Prostate gland (tissue), 2 donors: Measurements from ENCODE around the gene TSEN15.

Source experiments
- CTCF ChIP-seq, 4 experiments: fragments of 200-600 bp in 2 of 4; fragments of 450-650 bp in 2 of 4; sonication (generic) in 2 of 4; IDR thresholded peaks; 1 replicate in 3 of 4; 2 replicates in 1 of 4; pipeline ENCODE4 v1.5.1; 2016 to 2019; ENCODE audit warnings: antibody characterized with exemption in 4 of 4, mild to moderate bottlenecking in 2 of 4, moderate library complexity in 2 of 4
- POLR2AphosphoS5 ChIP-seq: sonication (generic); formaldehyde crosslinking; IDR thresholded peaks from one replicate; pipeline ENCODE4 v1.6.1; 2017; ENCODE audit warnings: antibody characterized with exemption

- TF ChIP-seq CTCF (IDR thresholded peaks at IDR 0.05) (no peak), POLR2AphosphoS5 (no peak)
These were observed 10.0 kb downstream of the TSEN15 start for GRCh38 chr1:184061396-184062003.
